HEK293 (cell line): ENCODE measurements around the gene PET100.

Experiments
- CTCF ChIA-PET: fragments of 350-600 bp; formaldehyde crosslinking; extraction: SDS; loops from one replicate; lab custom pipeline; 2021; ENCODE audit warnings: antibody characterized with exemption; lab: Yijun Ruan, JAX
- POLR2A ChIA-PET: fragments of 300-600 bp; formaldehyde crosslinking; extraction: SDS; loops from one replicate; lab custom pipeline; 2020; ENCODE audit warnings: antibody characterized with exemption, inconsistent platforms; lab: Yijun Ruan, JAX
- H3K27ac ChIP-seq: fragments of 200-500 bp; sonication (Bioruptor generic); 2 replicates; pipeline ENCODE4 v1.5.1; 2014; ENCODE audit warnings: low read depth, low read length, control low read depth, inconsistent platforms; ENCODE audit errors: extremely low read depth
- H3K36me3 ChIP-seq, 2 experiments: fragments of 200-500 bp in 1 of 2; sonication (Bioruptor generic) in 1 of 2; 1 replicate in 1 of 2; 2 replicates in 1 of 2; pipeline ENCODE4 v1.5.1; 2014 to 2017; ENCODE audit warnings: inconsistent platforms in 2 of 2, low read length in 2 of 2; ENCODE audit not compliant: control insufficient read depth in 2 of 2, insufficient read depth in 1 of 2
- H3K4me1 ChIP-seq: fragments of 200-500 bp; sonication (Bioruptor generic); 2 replicates; pipeline ENCODE4 v1.5.1; 2014; ENCODE audit warnings: mild to moderate bottlenecking, low read length, inconsistent platforms; ENCODE audit not compliant: control insufficient read depth, insufficient read depth
- H3K4me3 ChIP-seq: 2 replicates; pipeline ENCODE4 v1.5.1; 2011; ENCODE audit warnings: low read depth, mild to moderate bottlenecking, control low read depth, low read length, moderate library complexity
- H3K9me3 ChIP-seq: fragments of 200-500 bp; sonication (Bioruptor generic); 2 replicates; pipeline ENCODE4 v1.5.1; 2014; ENCODE audit warnings: low read depth, low read length, inconsistent platforms; ENCODE audit not compliant: control insufficient read depth, insufficient read depth
- ATF2 ChIP-seq: fragments of 450-650 bp; formaldehyde crosslinking; IDR thresholded peaks from 2 replicates; pipeline ENCODE4 v1.5.1; 2016; ENCODE audit warnings: missing biosample characterization, missing genetic modification characterization, low read depth
- BCL11B ChIP-seq: fragments of 450-650 bp; formaldehyde crosslinking; IDR thresholded peaks from 2 replicates; pipeline ENCODE4 v1.5.1; 2016; ENCODE audit warnings: low read depth, missing biosample characterization, missing genetic modification characterization
- CTCF ChIP-seq: fragments of 450-650 bp; formaldehyde crosslinking; IDR thresholded peaks from 2 replicates; pipeline ENCODE4 v1.5.1; 2016; ENCODE audit warnings: missing biosample characterization, missing genetic modification characterization
- GLIS2 ChIP-seq: fragments of 450-650 bp; formaldehyde crosslinking; IDR thresholded peaks from 2 replicates; pipeline ENCODE4 v1.5.1; 2016; ENCODE audit warnings: missing biosample characterization, missing genetic modification characterization
- KLF7 ChIP-seq: fragments of 450-650 bp; formaldehyde crosslinking; IDR thresholded peaks from 2 replicates; pipeline ENCODE4 v1.5.1; 2016; ENCODE audit warnings: missing biosample characterization, missing genetic modification characterization, borderline replicate concordance
- PBX3 ChIP-seq: sonication (generic); formaldehyde crosslinking; IDR thresholded peaks from 2 replicates; pipeline ENCODE4 v1.8.1; 2022; ENCODE audit warnings: mild to moderate bottlenecking, moderate library complexity, missing genetic modification reagents
- RBAK ChIP-seq: fragments of 450-650 bp; formaldehyde crosslinking; IDR thresholded peaks from 2 replicates; pipeline ENCODE4 v1.5.1; 2016; ENCODE audit warnings: missing biosample characterization, missing genetic modification characterization
- SCRT2 ChIP-seq: fragments of 450-650 bp; formaldehyde crosslinking; IDR thresholded peaks from 2 replicates; pipeline ENCODE4 v1.5.1; 2016; ENCODE audit warnings: missing biosample characterization, missing genetic modification characterization
- SP2 ChIP-seq: fragments of 450-650 bp; formaldehyde crosslinking; IDR thresholded peaks from 2 replicates; pipeline ENCODE4 v1.5.1; 2016; ENCODE audit warnings: missing biosample characterization, missing genetic modification characterization
- ZBTB26 ChIP-seq: fragments of 450-650 bp; formaldehyde crosslinking; optimal IDR thresholded peaks from 2 replicates; pipeline ENCODE3; 2016; ENCODE audit warnings: missing biosample characterization, mild to moderate bottlenecking, missing genetic modification characterization
- ZBTB6 ChIP-seq: fragments of 450-650 bp; formaldehyde crosslinking; IDR thresholded peaks from 2 replicates; pipeline ENCODE4 v1.5.1; 2017; ENCODE audit warnings: missing biosample characterization, missing genetic modification characterization
- ZBTB8A ChIP-seq: fragments of 450-650 bp; formaldehyde crosslinking; IDR thresholded peaks from 2 replicates; pipeline ENCODE4 v1.5.1; 2016; ENCODE audit warnings: missing biosample characterization, missing genetic modification characterization
- ZFHX2 ChIP-seq: fragments of 450-650 bp; formaldehyde crosslinking; conservative IDR thresholded peaks from 2 replicates; pipeline ENCODE4 v1.5.1; 2016; ENCODE audit warnings: missing biosample characterization, missing genetic modification characterization
- ZNF223 ChIP-seq: fragments of 450-650 bp; formaldehyde crosslinking; IDR thresholded peaks from 2 replicates; pipeline ENCODE4 v1.5.1; 2016; ENCODE audit warnings: missing biosample characterization, missing genetic modification characterization
- ZNF248 ChIP-seq: fragments of 450-650 bp; formaldehyde crosslinking; IDR thresholded peaks from 2 replicates; pipeline ENCODE4 v1.5.1; 2017; ENCODE audit warnings: missing biosample characterization, missing genetic modification characterization
- ZNF354C ChIP-seq: fragments of 450-650 bp; formaldehyde crosslinking; IDR thresholded peaks from 2 replicates; pipeline ENCODE4 v1.5.1; 2016; ENCODE audit warnings: missing biosample characterization, missing genetic modification characterization, low read depth, borderline replicate concordance
- ZNF423 ChIP-seq: fragments of 450-650 bp; formaldehyde crosslinking; IDR thresholded peaks from 2 replicates; pipeline ENCODE4 v1.5.1; 2016; ENCODE audit warnings: missing biosample characterization, missing genetic modification characterization
- ZNF513 ChIP-seq: fragments of 450-650 bp; IDR thresholded peaks from 2 replicates; pipeline ENCODE4 v1.5.1; 2018; ENCODE audit warnings: missing biosample characterization, missing genetic modification characterization
- ZNF558 ChIP-seq: fragments of 450-650 bp; formaldehyde crosslinking; IDR thresholded peaks from 2 replicates; pipeline ENCODE4 v1.5.1; 2016; ENCODE audit warnings: missing biosample characterization, missing genetic modification characterization
- ZNF560 ChIP-seq: fragments of 450-650 bp; formaldehyde crosslinking; IDR thresholded peaks from 2 replicates; pipeline ENCODE4 v1.5.1; 2017; ENCODE audit warnings: missing biosample characterization, missing genetic modification characterization, borderline replicate concordance
- ZNF626 ChIP-seq: fragments of 450-650 bp; sonication (Bioruptor Pico); formaldehyde crosslinking; IDR thresholded peaks from 2 replicates; pipeline ENCODE4 v1.5.1; 2018; ENCODE audit warnings: missing biosample characterization, missing genetic modification characterization, inconsistent platforms
- ZNF639 ChIP-seq: fragments of 450-650 bp; formaldehyde crosslinking; IDR thresholded peaks from 2 replicates; pipeline ENCODE4 v1.5.1; 2016; ENCODE audit warnings: missing biosample characterization, missing genetic modification characterization

PET100 gene

GRCh38 chr19:7668842-7669241 lies 39.2 kb downstream of the PET100 start, which contains the start of gene RETN (continued):
- TF ChIP-seq ZNF626 (tag by site-specific recombination) = no peak
- no peak for TF ChIP-seq ZNF423 (tag by site-specific recombination)
- no peak for TF ChIP-seq ATF2 (tag by site-specific recombination)
- no peak for TF ChIP-seq ZBTB8A (tag by site-specific recombination)
- TF ChIP-seq, all 188 proteins: peak for 0

GRCh38 chr19:7669641-7670040 lies 40.0 kb downstream of the PET100 start:
- no peaks in the 10 kb centered on the region for H3K9me3 ChIP-seq
- TF ChIP-seq ZNF560 (tag by site-specific recombination) = no peak
- no peak for TF ChIP-seq PBX3 (CRISPR knock-in tag)
- no peak for TF ChIP-seq ZNF558 (tag by site-specific recombination)
- no peak for TF ChIP-seq SP2 (tag by site-specific recombination)
- no peak for TF ChIP-seq KLF7 (tag by site-specific recombination)
- no peak for TF ChIP-seq ZNF639 (tag by site-specific recombination)
- no peak for TF ChIP-seq ZNF248 (tag by site-specific recombination)
- TF ChIP-seq ZNF354C (tag by site-specific recombination) = no peak
- TF ChIP-seq BCL11B = no peak
- no peak overlapping the region for H3K4me3 ChIP-seq
- ChIA-PET CTCF (interaction anchor here (0.6 to 1.4 kb wide), 3 partner anchors 11 to 315 kb away, joined by 3 to 5 read pairs (median 3); partner anchors contain the start of gene TRAPPC5), POLR2A (interaction anchor here (0.6 to 1.1 kb wide), 2 partner anchors 11 kb away, joined by 4 read pairs; partner anchors contain the start of gene TRAPPC5)
- H3K4me1 ChIP-seq = no peaks in the 10 kb centered on the region
- H3K36me3 ChIP-seq = no peaks in the 10 kb centered on the region
- H3K27ac ChIP-seq = no peak overlapping the region

GRCh38 chr19:7670150-7670783 lies 40.7 kb downstream of the PET100 start:
- Histone ChIP-seq H3K4me3 (peak overlapping the region; percentile 20), H3K4me1 (no peaks in the 10 kb centered on the region), H3K9me3 (no peaks in the 10 kb centered on the region), H3K27ac (no peak overlapping the region), H3K36me3 (no peaks in the 10 kb centered on the region)
- POLR2A ChIA-PET = interaction anchor here (0.6 kb wide), 1 partner anchor 11 kb away, joined by 4 read pairs; no protein-coding TSS in a partner anchor
- CTCF ChIA-PET = interaction anchor here (0.6 to 1.5 kb wide), 4 partner anchors 10 to 316 kb away, joined by 3 to 6 read pairs (median 4); partner anchors contain the start of gene TRAPPC5
- TF ChIP-seq ZNF223 (tag by site-specific recombination) = no peak
- no peak for TF ChIP-seq RBAK (tag by site-specific recombination)
- no peak for TF ChIP-seq GLIS2 (tag by site-specific recombination)
- TF ChIP-seq ZBTB26 (tag by site-specific recombination) = peak; percentile 75
- peak; percentile 64 for TF ChIP-seq ZNF513
- 0 out of 2 replicates have a peak, but pooled peaks have one; percentile 19 for TF ChIP-seq ZFHX2 (tag by site-specific recombination)
- peak; percentile 65; the same call in 1 of the 2 replicates for TF ChIP-seq SCRT2 (tag by site-specific recombination)
- TF ChIP-seq CTCF (tag by site-specific recombination) = no peak
- TF ChIP-seq ZBTB6 (tag by site-specific recombination) = peak; percentile 61; the same call in 1 of the 2 replicates
